ENCODE results near the gene MOSPD3. TPM values are rescaled to one million over a fixed set of nuclear protein-coding genes. Genes with fewer than 3 reads are reported as not detected.

Gene MOSPD3
- total RNA-seq, 1 experiment from 2014 or later: 16.7 TPM

Other genes starting within 250 kb of the MOSPD3 start
- gene PILRA, start 239.1 kb upstream of the MOSPD3 start, total RNA-seq (2021): 3.2 and 3.3 TPM in 2 replicates
- 1.1 and 1.3 TPM in 2 replicates for gene ZCWPW1, start 183.8 kb upstream of the MOSPD3 start, total RNA-seq (2021)
- gene MEPCE, start 182.7 kb upstream of the MOSPD3 start, total RNA-seq (2021): 68.0 and 69.0 TPM in 2 replicates
- gene PPP1R35, start 176.0 kb upstream of the MOSPD3 start, total RNA-seq (2021): 37.4 and 40.2 TPM in 2 replicates
- 0.39 TPM in 1 of 2 replicates, not detected in the other for gene SPACDR, start 148.3 kb upstream of the MOSPD3 start, total RNA-seq (2021)
- 17.2 and 17.5 TPM in 2 replicates for gene TSC22D4, start 133.3 kb upstream of the MOSPD3 start, total RNA-seq (2021)
- gene NYAP1, start 128.6 kb upstream of the MOSPD3 start, total RNA-seq (2021): 3.2 and 4.0 TPM in 2 replicates
- gene AGFG2, start 73.3 kb upstream of the MOSPD3 start, total RNA-seq (2021): 11.2 and 12.7 TPM in 2 replicates
- 4.2 and 5.1 TPM in 2 replicates for gene SAP25, start 38.6 kb upstream of the MOSPD3 start, total RNA-seq (2021)
- gene LRCH4, start 26.4 kb upstream of the MOSPD3 start, total RNA-seq (2021): 36.8 and 39.1 TPM in 2 replicates
- gene FBXO24, start 26.2 kb upstream of the MOSPD3 start, total RNA-seq (2021): 0.85 and 1.3 TPM in 2 replicates
- 25.8 and 26.1 TPM in 2 replicates for gene PCOLCE, start 10.2 kb upstream of the MOSPD3 start, total RNA-seq (2021)
- 1.9 and 2.3 TPM in 2 replicates for gene TFR2, start 29.0 kb downstream of the MOSPD3 start, total RNA-seq (2021)
- 0.33 and 0.50 TPM in 2 replicates for gene ACTL6B, start 43.9 kb downstream of the MOSPD3 start, total RNA-seq (2021)
- gene GNB2, start 61.2 kb downstream of the MOSPD3 start, total RNA-seq (2021): 171 and 174 TPM in 2 replicates
- 101 and 104 TPM in 2 replicates for gene GIGYF1, start 81.7 kb downstream of the MOSPD3 start, total RNA-seq (2021)
- 96.7 and 96.9 TPM in 2 replicates for gene POP7, start 93.6 kb downstream of the MOSPD3 start, total RNA-seq (2021)
- 0.33 and 0.44 TPM in 2 replicates for gene EPO, start 107.9 kb downstream of the MOSPD3 start, total RNA-seq (2021)
- not detected in 2 replicates for gene ZAN, start 121.1 kb downstream of the MOSPD3 start, total RNA-seq (2021)
- 132 and 135 TPM in 2 replicates for gene EPHB4, start 215.0 kb downstream of the MOSPD3 start, total RNA-seq (2021)
- gene SLC12A9, start 240.2 kb downstream of the MOSPD3 start, total RNA-seq (2021): 42.3 and 43.0 TPM in 2 replicates